Nephron (organoid): ENCODE results near the gene PDZRN4.
"Not testable (repeated sequence)": the region's sequence is repeated elsewhere in the genome, so short reads cannot be mapped to it uniquely, and the experiment has no call there.

Experiments
- H3K27ac Mint-ChIP-seq, 3 experiments: 2 replicates each; pipeline ENCODE4 v1.8.0; 2020; ENCODE audit warnings: mixed read lengths in 3 of 3, mild to moderate bottlenecking in 2 of 3, moderate library complexity in 1 of 3
- H3K27me3 Mint-ChIP-seq: 2 replicates; pipeline ENCODE4 v1.8.0; 2021; ENCODE audit warnings: low read depth, mild to moderate bottlenecking, moderate library complexity, mixed read lengths
- H3K36me3 Mint-ChIP-seq: 2 replicates; pipeline ENCODE4 v1.8.0; 2020; ENCODE audit warnings: low read depth, mixed read lengths
- H3K4me1 Mint-ChIP-seq: 2 replicates; pipeline ENCODE4 v1.8.0; 2020; ENCODE audit warnings: mixed read lengths
- H3K4me3 Mint-ChIP-seq, 3 experiments: 2 replicates each; pipeline ENCODE4 v1.8.0; 2020; ENCODE audit warnings: mild to moderate bottlenecking in 3 of 3, mixed read lengths in 3 of 3, moderate library complexity in 2 of 3
- H3K9me3 Mint-ChIP-seq: 2 replicates; pipeline ENCODE4 v1.8.0; 2020; ENCODE audit warnings: mixed read lengths
- TF ChIP-seq, protein P1 (sequence below), 3 experiments: fragments of 200-600 bp; sonication (generic); IDR thresholded peaks; one replicate each; pipeline ENCODE4 v1.5.0; 2021; ENCODE audit warnings: antibody characterized with exemption in 3 of 3; ENCODE audit not compliant: unreplicated experiment in 3 of 3

PDZRN4 gene

DNA sequence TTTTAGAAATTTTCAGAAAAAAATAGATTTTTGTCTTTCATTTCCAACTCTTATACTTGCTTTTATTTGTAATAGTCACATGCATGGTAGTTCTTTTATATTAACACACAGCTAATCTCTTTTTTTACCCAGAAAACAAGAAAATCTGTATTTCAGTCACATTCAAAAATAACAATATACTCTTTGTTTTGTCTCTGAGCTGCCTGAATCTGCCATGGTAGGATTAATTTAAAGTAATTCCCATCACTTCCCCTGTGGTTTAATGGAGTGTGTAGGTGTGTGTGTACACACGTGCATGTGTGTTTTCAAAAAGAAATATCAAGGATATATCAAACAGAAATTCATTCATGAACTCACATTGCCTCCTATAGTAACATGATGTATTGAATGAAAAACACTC is 42.6 kb downstream of the PDZRN4 start:
- Mint-ChIP-seq H3K4me1 (no peaks in the 10 kb centered on the region), H3K27ac (no peak overlapping the region), H3K4me3 (no peak overlapping the region), H3K9me3 (peaks cover 3% of the 10 kb centered on the region), H3K27me3 (no peaks in the 10 kb centered on the region), H3K36me3 (peaks cover 3% of the 10 kb centered on the region)
- TF ChIP-seq, protein P1, sequence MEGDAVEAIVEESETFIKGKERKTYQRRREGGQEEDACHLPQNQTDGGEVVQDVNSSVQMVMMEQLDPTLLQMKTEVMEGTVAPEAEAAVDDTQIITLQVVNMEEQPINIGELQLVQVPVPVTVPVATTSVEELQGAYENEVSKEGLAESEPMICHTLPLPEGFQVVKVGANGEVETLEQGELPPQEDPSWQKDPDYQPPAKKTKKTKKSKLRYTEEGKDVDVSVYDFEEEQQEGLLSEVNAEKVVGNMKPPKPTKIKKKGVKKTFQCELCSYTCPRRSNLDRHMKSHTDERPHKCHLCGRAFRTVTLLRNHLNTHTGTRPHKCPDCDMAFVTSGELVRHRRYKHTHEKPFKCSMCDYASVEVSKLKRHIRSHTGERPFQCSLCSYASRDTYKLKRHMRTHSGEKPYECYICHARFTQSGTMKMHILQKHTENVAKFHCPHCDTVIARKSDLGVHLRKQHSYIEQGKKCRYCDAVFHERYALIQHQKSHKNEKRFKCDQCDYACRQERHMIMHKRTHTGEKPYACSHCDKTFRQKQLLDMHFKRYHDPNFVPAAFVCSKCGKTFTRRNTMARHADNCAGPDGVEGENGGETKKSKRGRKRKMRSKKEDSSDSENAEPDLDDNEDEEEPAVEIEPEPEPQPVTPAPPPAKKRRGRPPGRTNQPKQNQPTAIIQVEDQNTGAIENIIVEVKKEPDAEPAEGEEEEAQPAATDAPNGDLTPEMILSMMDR (IDR thresholded peaks at IDR 0.05; ENCODE audit: unreplicated experiment in 3 of 3): no peak

DNA sequence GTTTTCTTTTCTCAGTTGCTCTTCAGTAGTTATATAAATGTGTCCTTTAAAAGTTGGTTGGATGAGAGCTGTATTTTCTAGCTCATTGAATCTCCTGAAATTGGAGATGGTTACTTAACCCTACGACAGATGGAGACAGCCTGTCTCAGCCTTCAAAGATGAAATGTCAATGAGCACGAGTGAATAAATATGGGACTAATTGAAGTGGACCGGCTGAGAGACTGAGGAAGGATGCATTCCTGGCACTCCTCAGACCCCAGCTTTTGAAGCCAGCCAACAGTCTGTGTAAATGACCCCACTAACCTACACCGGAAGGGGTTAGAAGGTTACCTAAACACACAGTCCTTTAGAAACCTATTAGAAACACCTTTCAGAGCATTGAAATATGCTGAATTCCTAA is 46.6 kb downstream of the PDZRN4 start:
- no peak overlapping the region for H3K27ac Mint-ChIP-seq
- no peak overlapping the region for H3K4me3 Mint-ChIP-seq
- H3K4me1 Mint-ChIP-seq: no peaks in the 10 kb centered on the region
- H3K9me3 Mint-ChIP-seq: peaks cover 3% of the 10 kb centered on the region
- peaks cover 13% of the 10 kb centered on the region for H3K36me3 Mint-ChIP-seq
- no peaks in the 10 kb centered on the region for H3K27me3 Mint-ChIP-seq
- TF ChIP-seq, protein P1 (IDR thresholded peaks at IDR 0.05; ENCODE audit: unreplicated experiment in 3 of 3): no peak

DNA sequence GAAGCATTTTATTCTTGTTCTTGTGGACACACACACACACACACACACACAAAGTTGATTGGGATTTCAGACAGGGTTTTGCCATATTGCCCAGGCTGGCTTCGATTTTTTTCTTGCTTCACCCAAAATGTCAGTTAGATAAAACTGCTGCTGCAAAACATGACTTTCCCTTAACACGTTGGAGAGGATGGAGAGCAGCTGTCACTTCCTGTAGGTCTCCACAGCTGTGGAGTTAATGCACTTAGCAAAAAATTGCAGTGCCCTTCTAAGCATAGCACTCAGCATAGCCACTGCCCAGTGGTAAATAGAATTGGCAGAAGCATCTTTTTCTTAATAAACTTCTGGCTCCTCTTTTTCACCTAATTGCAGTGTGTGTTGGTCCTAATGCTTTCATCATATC is 54.5 kb downstream of the PDZRN4 start:
- Mint-ChIP-seq H3K4me1 (peaks cover 5% of the 10 kb centered on the region), H3K36me3 (peaks cover 7% of the 10 kb centered on the region), H3K9me3 (no peaks in the 10 kb centered on the region), H3K27me3 (no peaks in the 10 kb centered on the region), H3K4me3 (no peak overlapping the region), H3K27ac (no peak overlapping the region)
- TF ChIP-seq, protein P1 (IDR thresholded peaks at IDR 0.05; ENCODE audit: unreplicated experiment in 3 of 3): no peak

DNA sequence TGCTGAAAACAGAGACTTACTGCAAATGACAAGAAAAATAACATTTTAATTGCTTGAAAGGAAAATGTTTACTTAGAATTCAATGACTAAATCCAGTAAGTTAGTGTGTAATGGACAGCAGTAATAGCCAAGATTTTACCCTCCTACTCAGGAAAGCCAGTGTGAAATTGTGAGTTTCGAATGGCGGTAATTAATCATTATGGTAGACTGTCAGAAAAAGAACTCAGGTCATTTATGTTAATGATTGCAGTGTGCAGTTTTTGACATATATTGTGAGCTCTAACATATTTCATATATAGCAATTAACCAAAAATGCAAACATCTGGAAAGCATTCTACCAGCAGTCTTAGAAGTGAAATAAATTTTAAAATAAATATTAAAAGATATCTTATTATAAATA is 60.3 kb downstream of the PDZRN4 start:
- Mint-ChIP-seq H3K4me3 (no peak overlapping the region), H3K4me1 (no peaks in the 10 kb centered on the region), H3K36me3 (peaks cover 24% of the 10 kb centered on the region), H3K9me3 (no peaks in the 10 kb centered on the region), H3K27me3 (no peaks in the 10 kb centered on the region), H3K27ac (peak overlapping the region in 1 of 3 experiments; percentile 38)
- TF ChIP-seq, protein P1 (IDR thresholded peaks at IDR 0.05; ENCODE audit: unreplicated experiment in 3 of 3): no peak

DNA sequence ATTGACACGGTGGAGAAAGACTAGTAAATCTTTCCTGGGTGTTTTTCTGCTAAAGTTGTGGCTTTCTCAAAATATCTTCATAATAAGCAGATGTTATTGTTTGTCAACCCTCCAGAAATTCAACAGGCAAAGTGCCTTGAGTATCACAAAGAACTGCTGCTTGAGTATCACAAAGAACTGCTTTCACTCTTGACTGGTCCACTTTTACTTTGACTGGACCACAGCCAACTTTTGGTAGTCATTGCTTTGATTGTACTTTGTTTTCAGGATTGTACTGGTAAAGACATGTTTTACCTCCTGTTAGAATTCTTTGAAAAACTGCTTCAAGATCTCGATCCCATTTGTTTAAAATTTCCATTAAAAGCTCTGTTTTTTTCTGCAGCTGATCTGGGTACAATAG is 62.6 kb downstream of the PDZRN4 start:
- Mint-ChIP-seq H3K27me3 (peaks cover 4% of the 10 kb centered on the region), H3K36me3 (peaks cover 29% of the 10 kb centered on the region), H3K27ac (no peak overlapping the region), H3K4me3 (no peak overlapping the region), H3K4me1 (no peaks in the 10 kb centered on the region), H3K9me3 (no peaks in the 10 kb centered on the region)
- TF ChIP-seq, protein P1 (IDR thresholded peaks at IDR 0.05; ENCODE audit: unreplicated experiment in 3 of 3): no peak

DNA sequence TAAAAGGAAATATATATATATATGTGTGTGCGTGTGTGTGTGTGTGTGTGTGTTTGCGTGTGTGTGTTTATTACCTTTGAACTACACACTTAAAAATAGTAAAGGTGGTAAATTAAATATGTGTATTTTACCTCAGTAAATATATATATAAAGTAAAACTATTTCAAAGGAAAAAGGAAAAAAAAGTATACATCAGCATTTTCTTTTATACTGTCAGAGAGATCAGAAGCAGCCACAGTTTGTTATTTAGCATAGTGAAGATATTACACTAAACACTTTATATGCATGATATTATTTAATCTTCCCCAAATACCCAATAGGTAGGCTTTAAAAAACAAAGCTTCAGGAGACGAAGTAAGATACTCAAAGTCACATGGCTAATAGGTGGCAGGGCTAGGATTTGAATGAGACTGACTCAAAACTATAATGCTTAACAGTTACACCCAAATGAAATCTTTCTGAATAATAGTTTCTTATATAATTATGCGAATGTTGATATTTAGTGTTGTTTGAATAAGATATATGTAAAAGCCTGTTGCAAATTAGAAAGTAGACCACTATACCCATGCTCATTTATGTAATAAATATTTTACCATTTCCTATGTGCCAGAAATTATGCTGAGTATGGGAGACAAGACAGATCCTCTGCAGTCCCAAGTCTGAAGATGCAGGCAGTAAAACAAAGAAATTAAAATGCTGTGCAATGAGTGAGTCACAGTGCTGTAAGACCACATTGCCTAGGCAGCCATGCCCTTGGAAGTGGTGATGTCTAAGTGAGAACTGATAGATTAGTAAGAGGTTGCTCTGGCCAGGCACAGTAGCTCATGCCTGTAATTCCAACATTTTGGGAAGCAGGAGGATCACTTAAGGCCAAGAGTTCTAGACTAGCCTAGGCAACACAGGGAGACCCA is 66.1 kb downstream of the PDZRN4 start:
- TF ChIP-seq, protein P1 (IDR thresholded peaks at IDR 0.05; ENCODE audit: unreplicated experiment in 3 of 3): no peak
- Mint-ChIP-seq H3K4me1 (no peaks in the 10 kb centered on the region), H3K9me3 (no peaks in the 10 kb centered on the region), H3K36me3 (peaks cover 32% of the 10 kb centered on the region), H3K27me3 (peaks cover 4% of the 10 kb centered on the region), H3K27ac (no peak overlapping the region), H3K4me3 (no peak overlapping the region)

DNA sequence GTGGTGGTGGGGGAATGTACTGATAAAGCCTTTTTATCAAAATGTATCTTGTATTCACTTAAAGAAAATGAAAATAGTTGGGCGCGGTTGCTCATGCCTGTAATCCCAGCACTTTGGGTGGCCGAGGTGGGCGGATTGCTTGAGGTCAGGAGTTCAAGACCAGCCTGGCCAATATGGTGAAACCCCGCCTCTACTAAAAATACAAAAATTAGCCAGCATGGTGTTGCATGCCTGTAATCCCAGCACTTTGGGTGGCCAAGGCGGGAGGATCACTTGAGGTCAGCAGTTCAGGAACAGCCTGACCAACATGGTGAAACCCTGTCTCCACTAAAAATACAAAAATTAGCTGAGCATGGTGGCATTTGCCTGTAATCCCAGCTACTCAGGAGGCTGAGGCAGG is 75.1 kb downstream of the PDZRN4 start:
- H3K9me3 Mint-ChIP-seq, H3K36me3 Mint-ChIP-seq, H3K27me3 Mint-ChIP-seq, H3K4me3 Mint-ChIP-seq, H3K4me1 Mint-ChIP-seq, H3K27ac Mint-ChIP-seq: not testable (repeated sequence)
